Trophoblast cell (in vitro differentiated cells and primary cell): ENCODE results near the gene BCORL1.

Source experiments
- DNase-seq, 2 donors: peaks; one replicate each; pipeline ENCODE4 v3.0.0-alpha.2; 2016
- H2AFZ ChIP-seq: 2 replicates; pipeline ENCODE4 v1.6.1; 2013; ENCODE audit warnings: low read length, moderate library complexity, mild to moderate bottlenecking; ENCODE audit not compliant: insufficient read depth, poor library complexity
- H2AK5ac ChIP-seq: 2 replicates; pipeline ENCODE4 v1.6.1; 2013; ENCODE audit warnings: mild to moderate bottlenecking, low read length
- H2BK120ac ChIP-seq: 2 replicates; pipeline ENCODE4 v1.6.1; 2013; ENCODE audit warnings: low read length, mild to moderate bottlenecking, moderate library complexity; ENCODE audit not compliant: insufficient read depth, poor library complexity
- H2BK12ac ChIP-seq: 2 replicates; pipeline ENCODE4 v1.6.1; 2013; ENCODE audit warnings: mild to moderate bottlenecking, low read length, moderate library complexity
- H2BK5ac ChIP-seq: 2 replicates; pipeline ENCODE4 v1.6.1; 2013; ENCODE audit warnings: low read length, low read depth, moderate library complexity, mild to moderate bottlenecking; ENCODE audit not compliant: poor library complexity
- H3K14ac ChIP-seq: 2 replicates; pipeline ENCODE4 v1.6.1; 2013; ENCODE audit warnings: mild to moderate bottlenecking, low read length
- H3K18ac ChIP-seq: 2 replicates; pipeline ENCODE4 v1.6.1; 2013; ENCODE audit warnings: mild to moderate bottlenecking, low read length
- H3K23ac ChIP-seq: 2 replicates; pipeline ENCODE4 v1.6.1; 2013; ENCODE audit warnings: low read length
- H3K27ac ChIP-seq: 2 replicates; pipeline ENCODE4 v1.5.1; 2013; ENCODE audit warnings: low read depth, mild to moderate bottlenecking, inconsistent platforms, low read length, moderate library complexity
- H3K27me3 ChIP-seq: 2 replicates; pipeline ENCODE4 v1.6.1; 2013; ENCODE audit warnings: inconsistent platforms, mild to moderate bottlenecking, low read length, moderate library complexity; ENCODE audit not compliant: insufficient read depth
- H3K36me3 ChIP-seq, 2 experiments: 1 replicate in 1 of 2; 2 replicates in 1 of 2; pipeline ENCODE4 v1.6.1; 2013; ENCODE audit warnings: low read length in 2 of 2, mild to moderate bottlenecking in 2 of 2, moderate library complexity in 1 of 2; ENCODE audit not compliant: insufficient read depth in 2 of 2, control insufficient read depth in 1 of 2
- H3K4ac ChIP-seq: 2 replicates; pipeline ENCODE4 v1.6.1; 2013; ENCODE audit warnings: low read depth, mild to moderate bottlenecking, low read length, moderate library complexity
- H3K4me1 ChIP-seq, 2 experiments: 1 replicate in 1 of 2; 2 replicates in 1 of 2; pipeline ENCODE4 v1.6.1; 2013; ENCODE audit warnings: low read length in 2 of 2, mild to moderate bottlenecking in 2 of 2, moderate library complexity in 1 of 2; ENCODE audit not compliant: insufficient read depth in 2 of 2, control insufficient read depth in 1 of 2
- H3K4me2 ChIP-seq: 2 replicates; pipeline ENCODE4 v1.6.1; 2013; ENCODE audit warnings: inconsistent platforms, mild to moderate bottlenecking, low read length, moderate library complexity
- H3K4me3 ChIP-seq: 2 replicates; pipeline ENCODE4 v1.5.1; 2013; ENCODE audit warnings: mild to moderate bottlenecking, low read depth, low read length, inconsistent platforms
- H3K79me1 ChIP-seq: one replicate; pipeline ENCODE4 v1.6.1; 2013; ENCODE audit warnings: low read length
- H3K79me2 ChIP-seq: 2 replicates; pipeline ENCODE4 v1.6.1; 2013; ENCODE audit warnings: low read length, mild to moderate bottlenecking; ENCODE audit not compliant: control insufficient read depth, insufficient read depth, poor library complexity
- H3K9ac ChIP-seq: 2 replicates; pipeline ENCODE4 v1.6.1; 2013; ENCODE audit warnings: mild to moderate bottlenecking, low read length
- H3K9me3 ChIP-seq: 2 replicates; pipeline ENCODE4 v1.6.1; 2013; ENCODE audit warnings: low read depth, mild to moderate bottlenecking, control low read depth, inconsistent platforms, low read length; ENCODE audit not compliant: insufficient read depth
- H4K12ac ChIP-seq: 2 replicates; pipeline ENCODE4 v1.6.1; 2013; ENCODE audit warnings: low read depth, mild to moderate bottlenecking, low read length, moderate library complexity
- H4K8ac ChIP-seq: 2 replicates; pipeline ENCODE4 v1.6.1; 2013; ENCODE audit warnings: low read depth, mild to moderate bottlenecking, low read length, moderate library complexity
- H4K91ac ChIP-seq: one replicate; pipeline ENCODE4 v1.6.1; 2013; ENCODE audit warnings: low read depth, mild to moderate bottlenecking, low read length, moderate library complexity
- WGBS: extraction: QIAGEN DNeasy Blood & Tissue Kit; methylation state at CpG from one replicate; pipeline ENCODE4 v1.1.7; 2013; ENCODE audit warnings: missing lambda C conversion rate; ENCODE audit not compliant: insufficient read length, insufficient coverage; ENCODE audit errors: extremely low coverage; 5-methylcytosine and 5-hydroxymethylcytosine counted together

Gene BCORL1

GRCh38 chrX:130106071-130106470 is 123.6 kb downstream of the BCORL1 start:
- peaks cover 25% of the 10 kb centered on the region in 2 experiments for H3K4me1 ChIP-seq
- peaks cover 15% of the 10 kb centered on the region for H3K79me1 ChIP-seq
- H2AK5ac ChIP-seq = no peak overlapping the region
- peaks cover 23% of the 10 kb centered on the region for H3K79me2 ChIP-seq
- H2AFZ ChIP-seq = no peak overlapping the region
- peak overlapping the region; percentile 54 for H3K27ac ChIP-seq
- no CpG with 5 or more reads among the region's 10 CpGs for WGBS
- H3K4me3 ChIP-seq = no peak overlapping the region
- no peak overlapping the region for H4K91ac ChIP-seq
- DNase-seq = peak in 1 of 2 donors; percentile 54
- no peaks in the 10 kb centered on the region for H3K9me3 ChIP-seq
- H3K14ac ChIP-seq = no peak overlapping the region
- no peaks in the 10 kb centered on the region for H3K36me3 ChIP-seq
- no peak overlapping the region for H2BK12ac ChIP-seq
- no peak overlapping the region for H4K12ac ChIP-seq
- no peak overlapping the region for H3K18ac ChIP-seq
- H2BK120ac ChIP-seq = no peak overlapping the region
- H4K8ac ChIP-seq = no peak overlapping the region
- H3K4ac ChIP-seq = peak overlapping the region; percentile 21
- H3K23ac ChIP-seq = no peak overlapping the region
- no peak overlapping the region for H3K9ac ChIP-seq
- H3K27me3 ChIP-seq = no peaks in the 10 kb centered on the region
- H3K4me2 ChIP-seq = no peak overlapping the region
- no peak overlapping the region for H2BK5ac ChIP-seq
